HG03558 (cell line): ENCODE results near the gene NOVA2.

Source experiments
- ATAC-seq: cut with Tn5 transposase; IDR thresholded peaks from one replicate; pipeline ENCODE4 v1.9.1; 2021; ENCODE audit warnings: moderate number of reproducible peaks; ENCODE audit not compliant: unreplicated experiment; ENCODE audit errors: extremely low read depth

NOVA2 gene, protein sequence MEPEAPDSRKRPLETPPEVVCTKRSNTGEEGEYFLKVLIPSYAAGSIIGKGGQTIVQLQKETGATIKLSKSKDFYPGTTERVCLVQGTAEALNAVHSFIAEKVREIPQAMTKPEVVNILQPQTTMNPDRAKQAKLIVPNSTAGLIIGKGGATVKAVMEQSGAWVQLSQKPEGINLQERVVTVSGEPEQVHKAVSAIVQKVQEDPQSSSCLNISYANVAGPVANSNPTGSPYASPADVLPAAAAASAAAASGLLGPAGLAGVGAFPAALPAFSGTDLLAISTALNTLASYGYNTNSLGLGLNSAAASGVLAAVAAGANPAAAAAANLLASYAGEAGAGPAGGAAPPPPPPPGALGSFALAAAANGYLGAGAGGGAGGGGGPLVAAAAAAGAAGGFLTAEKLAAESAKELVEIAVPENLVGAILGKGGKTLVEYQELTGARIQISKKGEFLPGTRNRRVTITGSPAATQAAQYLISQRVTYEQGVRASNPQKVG

DNA sequence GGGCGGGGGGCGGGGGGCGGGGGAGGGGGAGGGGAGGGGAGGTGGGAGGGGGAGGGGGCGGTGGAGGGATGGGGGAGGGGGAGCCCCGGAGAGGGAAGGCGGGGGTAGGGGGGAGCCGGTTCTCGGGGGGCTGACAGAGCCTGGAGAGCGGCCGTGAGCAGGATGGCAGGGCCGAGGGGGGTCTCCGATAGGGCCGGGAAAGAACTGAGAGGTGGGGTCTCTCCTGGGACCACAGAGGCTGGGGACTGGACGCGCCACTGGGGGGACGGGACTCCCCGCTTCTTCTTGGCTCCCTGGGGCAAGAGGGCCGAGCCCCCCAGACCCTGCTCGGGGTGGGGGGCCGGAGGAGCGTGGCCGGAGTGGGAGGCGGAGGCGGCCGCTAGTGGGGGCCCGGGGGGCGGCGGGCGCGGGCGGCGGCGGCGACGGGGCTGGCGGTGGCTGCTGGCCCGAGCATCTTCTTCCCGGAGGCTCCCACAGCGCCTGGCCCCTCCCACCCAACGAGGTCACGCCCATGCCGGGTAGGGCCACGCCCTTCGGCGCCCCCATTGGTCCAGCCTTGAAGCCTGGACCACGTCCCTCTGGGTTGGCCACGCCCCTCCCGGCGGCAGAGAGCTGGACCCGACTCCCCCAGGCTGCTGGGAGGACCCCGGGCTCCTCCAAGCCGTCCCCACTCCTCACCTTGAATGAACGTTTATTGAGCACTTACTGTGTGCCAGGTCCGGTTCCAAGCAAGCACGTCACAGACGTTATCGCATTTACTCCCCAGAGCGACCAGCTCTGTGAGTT is at the start of gene NOVA2:
TSS of gene NOVA2 (minus strand) at position 313 of the 786 bp plus-strand sequence. CDS start 514 bp downstream, outside the sequence.
- no peak for ATAC-seq

DNA sequence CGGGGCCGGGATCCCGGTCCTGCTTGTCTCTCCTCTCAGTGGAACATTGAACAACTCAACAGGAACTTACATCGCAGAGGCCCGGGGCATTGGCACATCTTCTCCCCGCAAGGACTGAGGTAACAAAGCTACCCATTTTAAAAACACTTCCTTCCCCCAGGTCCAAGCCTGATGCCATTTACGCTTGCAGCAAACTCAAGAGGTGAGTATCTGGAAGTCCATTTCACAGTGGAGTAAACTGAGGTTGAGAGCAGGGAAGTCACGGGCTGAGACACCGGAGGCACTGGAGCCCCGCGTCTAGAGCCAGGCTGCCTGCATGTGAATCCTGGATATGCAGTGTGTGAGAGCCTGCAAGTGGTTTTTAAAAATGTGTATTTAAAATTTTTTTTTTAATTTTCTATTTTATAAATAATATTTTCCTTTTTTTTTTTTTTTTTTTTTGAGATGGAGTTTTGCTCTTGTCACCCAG is 49.7 kb upstream of the NOVA2 start:
- no peak for ATAC-seq

DNA sequence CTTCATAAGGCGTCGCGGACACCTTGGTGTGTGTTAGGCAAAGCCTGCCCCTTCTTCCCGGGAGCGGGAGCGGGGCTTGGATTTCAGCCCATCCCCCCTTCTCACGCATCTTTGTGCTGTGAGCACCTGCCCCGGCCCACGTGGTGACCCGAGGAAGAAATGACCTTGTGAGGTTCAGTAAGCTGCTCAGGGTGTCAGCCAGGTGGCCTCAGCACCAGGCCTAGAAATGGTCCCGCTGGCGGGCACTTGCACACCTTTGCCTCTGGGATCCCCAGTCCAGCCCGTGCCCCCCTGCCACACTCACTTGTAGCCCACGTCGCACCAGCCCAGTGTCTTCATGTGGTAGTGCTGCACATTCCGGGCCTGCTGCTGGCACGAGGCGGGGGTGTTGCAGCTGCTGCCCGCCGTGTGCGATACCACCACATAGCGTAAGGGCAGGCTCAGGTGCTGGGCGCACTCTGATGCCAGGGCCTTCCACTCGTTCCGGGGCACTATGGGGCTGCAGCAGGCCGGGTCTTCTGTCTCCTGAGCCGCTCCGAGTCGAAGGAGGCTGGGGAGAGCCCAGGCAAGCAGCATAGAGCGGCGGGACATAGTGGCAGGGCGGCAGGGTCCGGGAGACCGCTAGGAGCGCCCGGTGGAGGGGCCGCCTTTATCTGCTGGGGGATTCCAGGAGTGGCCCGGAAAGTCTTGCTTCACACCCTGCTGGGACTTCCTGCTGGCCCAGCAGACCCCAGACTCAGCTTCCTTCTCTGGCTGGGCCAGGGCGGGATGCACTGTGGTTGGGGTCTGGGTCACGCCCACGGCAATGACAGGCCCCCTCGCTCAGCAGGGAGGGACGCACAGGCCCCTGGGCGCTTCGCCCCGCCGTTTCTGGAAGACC is 49.0 kb upstream of the NOVA2 start, which contains the start of gene PGLYRP1:
TSS of gene PGLYRP1 (minus strand) at position 623 of the 880 bp plus-strand sequence. CDS start at position 591, 32 bp downstream.
- no peak for ATAC-seq

DNA sequence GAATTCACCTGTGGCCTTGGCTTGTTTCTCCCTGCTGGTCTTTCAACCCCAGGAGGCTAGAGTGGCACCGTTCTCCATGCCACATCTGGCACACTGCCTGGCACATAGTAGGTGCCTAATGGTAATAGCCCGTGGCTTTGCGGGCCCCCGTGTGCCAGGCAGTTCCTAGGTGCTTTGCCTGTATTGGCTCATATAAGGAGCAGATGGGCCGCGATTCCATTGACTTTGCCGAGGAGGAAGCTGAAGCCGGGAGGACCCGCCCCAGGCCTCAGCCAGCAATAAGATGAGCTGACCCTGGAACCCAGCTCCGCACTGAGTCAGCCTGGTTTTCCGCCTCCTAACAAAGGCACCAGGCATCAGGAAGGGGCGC is 48.4 kb upstream of the NOVA2 start:
- ATAC-seq = no peak

DNA sequence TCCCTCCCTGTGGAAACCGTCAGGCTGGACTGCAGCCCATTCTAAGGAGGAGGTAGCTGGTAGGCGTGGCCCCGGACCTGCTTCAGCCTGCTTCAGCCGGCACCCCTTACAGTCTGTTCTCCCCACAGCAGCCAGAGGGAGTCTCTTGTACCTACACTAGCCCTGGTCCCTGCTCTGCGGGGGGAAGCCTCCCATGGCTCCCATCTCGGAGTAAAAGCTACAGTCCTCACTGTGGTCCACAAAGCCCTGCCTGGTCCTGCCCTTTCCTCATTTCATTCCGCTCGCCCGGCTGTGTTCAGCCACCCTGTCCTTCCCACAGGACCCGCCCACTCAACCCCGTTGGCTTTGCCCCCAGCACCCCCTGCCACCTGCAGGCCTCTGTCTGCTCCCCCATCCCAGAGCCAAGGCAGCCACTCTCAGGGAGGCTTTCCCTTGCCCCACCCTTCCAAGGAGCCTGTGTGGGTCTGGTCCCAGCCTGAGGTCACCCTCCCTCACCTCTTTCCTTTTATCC is 47.9 kb upstream of the NOVA2 start:
- no peak for ATAC-seq

DNA sequence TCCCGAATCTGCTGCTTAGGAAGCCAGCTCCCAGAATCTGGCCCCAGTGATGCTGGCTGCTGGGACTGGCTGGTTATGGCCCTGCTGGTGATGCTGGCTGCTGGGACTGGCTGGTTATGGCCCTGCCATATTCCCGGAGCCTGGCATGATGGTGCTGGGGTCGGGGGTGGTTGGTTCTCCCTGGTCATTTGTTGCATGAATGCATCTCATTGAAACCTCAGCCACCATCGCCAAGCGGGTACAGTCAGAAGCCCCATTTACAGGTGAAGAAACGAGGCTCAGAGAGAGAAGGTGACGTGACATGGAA is 47.1 kb upstream of the NOVA2 start:
- ATAC-seq = no peak

DNA sequence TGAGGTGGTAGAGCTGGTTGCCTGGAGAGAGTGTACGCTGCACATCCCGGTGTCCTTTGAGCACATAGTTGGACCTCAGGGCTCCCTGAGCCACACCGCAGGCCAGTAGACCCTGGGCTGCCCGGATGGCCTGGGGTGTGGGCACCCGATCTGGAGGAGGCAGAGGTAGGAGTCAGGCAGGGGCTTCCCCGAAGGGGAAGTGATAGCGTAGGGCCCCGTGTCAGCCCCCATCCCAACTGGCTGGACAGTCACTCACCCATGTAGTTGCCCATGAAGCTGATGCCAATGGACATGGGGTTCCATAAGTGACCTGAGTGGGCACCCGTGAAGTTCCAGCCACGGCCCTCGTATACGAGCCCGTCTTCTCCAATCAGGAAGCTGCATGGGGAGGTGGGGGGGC is 45.6 kb upstream of the NOVA2 start:
- ATAC-seq = no peak

DNA sequence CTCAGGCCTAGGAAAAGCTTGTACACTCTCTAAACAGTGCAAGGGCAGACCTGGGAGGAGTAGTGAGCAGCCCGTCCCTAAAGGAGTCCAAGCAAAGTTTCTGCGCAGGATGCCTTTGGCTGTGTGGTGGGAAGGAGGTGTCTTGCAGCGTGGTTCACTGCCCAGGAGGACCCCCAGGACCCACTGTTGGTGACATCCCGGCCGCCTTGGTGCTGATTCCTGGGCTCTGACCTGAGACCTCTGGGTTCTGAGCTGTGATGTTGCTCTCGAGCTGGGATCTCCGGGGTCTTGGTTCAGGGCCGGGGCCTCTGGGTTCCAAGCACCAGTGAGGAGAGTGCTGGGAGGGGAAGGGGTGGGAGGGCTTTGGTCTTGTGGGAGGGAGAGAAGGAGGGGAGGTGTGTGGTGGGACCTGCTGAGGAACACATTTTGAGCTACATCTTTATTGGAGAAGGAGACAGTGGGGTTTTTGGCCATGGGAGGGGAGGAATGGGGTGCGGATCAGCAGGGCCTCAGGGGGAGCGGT is 45.1 kb upstream of the NOVA2 start:
- ATAC-seq = no peak

DNA sequence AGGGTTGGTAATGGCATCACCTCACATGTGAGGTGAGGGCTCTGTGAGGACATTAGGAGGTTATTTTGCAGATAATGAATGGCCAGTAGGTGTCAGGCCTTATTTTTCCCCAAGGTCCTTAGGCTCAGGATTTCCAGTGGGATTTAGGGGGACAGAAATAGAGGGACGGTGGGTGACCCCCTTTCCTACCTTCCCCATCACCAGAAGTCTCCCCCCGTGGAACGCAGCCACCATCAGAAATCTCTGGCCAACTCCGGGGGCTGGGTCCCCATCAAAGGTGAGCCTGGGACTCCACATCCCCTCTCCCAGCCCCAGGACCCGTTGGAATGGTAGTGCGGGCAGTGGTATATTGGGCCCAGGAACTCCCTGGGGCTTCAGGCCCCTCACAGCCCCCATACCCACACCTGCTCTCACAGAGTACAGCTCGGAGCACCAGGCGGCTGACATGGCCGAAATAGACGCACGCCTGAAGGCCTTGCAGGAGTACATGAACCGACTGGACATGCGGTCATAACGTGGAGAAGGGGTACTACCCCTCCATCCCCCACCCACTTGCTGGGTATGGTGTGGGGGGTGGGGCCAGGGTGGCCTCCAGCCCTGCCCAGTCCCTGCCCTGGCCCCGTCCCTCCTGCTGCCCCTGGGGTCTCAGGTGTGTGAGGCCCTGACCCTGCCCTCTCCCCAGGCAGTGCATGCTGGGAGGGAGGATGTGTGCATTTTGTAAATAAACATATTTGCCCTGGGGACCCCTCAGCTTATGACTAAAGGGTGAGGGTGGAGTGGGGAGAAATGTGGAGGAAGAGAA is 44.4 kb upstream of the NOVA2 start:
- no peak for ATAC-seq

DNA sequence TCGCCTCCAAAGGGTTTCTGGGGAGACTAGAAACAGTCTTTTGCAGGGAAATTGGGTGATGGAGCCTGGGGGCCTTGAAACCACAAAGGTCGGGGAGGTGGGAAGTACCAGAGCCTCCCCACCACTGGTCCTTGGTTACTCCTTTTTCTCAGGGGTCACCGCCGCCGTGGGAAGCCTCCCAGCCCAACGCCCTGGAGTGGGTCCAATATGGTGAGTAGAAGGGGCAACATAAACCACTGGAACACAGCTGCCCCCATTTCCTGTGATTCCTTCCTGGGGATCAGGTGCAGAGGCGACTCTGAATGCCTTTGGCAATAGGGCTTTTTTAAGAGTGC is 43.4 kb upstream of the NOVA2 start:
- no peak for ATAC-seq

DNA sequence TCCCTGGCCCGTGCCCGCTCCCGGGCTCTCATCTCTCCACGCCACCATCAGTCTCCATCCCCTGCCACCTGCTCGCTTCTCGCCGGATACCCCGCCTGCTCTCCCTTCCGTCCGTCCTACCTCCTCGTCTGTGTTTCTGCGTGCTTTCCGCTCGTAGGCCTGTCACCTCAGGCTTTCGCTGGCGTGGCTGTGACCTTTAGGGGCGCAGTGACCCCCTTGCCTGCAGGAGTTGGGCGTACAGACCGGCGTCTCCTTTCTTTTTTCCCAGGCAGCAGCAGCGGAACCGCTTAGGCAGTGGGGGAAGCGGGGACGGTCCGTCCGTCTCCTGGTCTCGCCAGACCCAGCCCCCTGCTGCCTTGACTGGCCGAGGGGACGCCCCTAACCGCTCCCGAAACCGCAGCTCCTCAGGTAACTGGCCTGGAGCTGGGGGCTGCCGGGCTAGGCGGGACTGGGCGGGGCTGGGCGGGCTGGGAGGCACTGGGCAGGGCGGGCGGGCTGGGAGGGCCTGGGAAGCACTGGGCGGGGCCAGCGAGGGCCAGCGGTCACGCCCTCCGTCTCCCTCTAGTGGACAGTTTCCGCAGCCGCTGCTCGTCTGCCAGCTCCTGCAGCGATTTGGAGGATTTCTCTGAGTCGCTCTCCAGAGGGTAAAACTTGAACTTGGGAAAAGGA is 42.9 kb upstream of the NOVA2 start:
- ATAC-seq = no peak

DNA sequence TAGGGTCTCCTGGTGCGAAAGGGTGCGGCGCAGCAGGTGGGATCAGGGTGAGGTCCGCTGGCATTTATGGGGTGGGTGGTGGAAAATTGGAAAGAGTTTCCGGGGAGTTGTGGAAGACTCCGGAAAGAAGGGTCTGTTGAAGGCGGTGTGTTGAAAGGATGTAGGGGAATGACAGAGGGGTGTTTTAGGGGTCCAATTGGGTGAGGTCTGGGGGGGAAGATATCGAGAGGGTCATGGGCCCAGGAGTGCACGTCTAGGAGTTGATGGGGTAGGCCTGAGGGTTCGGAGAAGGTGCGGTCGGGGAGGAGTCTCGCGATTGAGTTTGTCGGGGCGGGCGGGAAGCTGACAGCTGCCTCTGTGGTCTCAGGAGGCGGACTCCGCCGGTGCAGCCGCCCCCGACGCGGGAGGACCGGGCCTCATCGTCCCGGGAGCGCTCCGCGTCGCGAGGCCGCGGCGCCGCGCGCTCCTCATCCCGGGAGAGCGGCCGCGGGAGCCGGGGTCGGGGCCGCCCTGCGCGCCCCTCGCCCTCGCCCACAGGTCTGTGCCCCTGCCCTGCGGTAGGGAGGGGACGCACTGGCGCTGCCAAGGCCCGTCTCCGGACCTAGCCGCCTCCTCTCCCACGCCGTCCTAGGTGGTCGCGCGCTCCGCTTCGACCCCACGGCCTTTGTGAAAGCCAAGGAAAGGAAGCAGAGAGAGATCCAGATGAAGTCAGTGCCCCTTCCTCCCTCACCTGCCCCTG is 42.2 kb upstream of the NOVA2 start:
- no peak for ATAC-seq

DNA sequence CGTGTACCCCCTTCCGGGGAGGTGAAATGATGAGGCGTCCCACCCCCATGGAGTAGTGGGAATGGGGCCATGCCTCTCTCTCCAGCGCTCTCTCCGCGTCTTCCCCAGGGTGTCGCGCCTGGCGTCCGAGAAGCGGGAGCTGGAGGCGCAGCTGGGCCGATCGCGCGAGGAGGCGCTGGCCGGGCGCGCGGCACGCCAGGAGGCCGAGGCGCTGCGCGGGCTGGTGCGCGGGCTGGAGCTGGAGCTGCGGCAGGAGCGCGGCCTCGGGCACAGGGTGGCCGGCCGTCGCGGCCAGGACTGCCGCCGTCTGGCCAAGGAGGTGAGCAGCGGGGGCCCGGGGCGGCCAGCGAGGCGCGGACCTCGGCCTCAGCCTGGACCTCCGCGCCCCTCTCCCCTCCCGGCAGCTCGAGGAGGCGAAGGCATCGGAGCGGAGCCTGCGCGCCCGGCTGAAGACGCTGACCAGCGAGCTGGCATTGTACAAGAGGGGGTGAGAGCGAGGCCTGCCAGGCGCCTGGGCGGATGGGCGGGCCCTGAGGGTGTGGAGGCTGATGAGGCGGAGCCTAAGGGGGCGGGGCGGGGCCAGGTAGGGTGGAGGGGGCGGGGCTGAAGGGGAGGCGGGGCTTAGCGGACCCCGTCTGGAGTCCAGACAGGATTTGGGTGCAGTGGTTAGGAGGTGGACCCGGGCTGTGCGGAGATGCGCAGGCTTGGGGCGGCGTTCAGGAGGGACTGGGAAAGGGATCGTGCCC is 41.4 kb upstream of the NOVA2 start:
- no peak for ATAC-seq

DNA sequence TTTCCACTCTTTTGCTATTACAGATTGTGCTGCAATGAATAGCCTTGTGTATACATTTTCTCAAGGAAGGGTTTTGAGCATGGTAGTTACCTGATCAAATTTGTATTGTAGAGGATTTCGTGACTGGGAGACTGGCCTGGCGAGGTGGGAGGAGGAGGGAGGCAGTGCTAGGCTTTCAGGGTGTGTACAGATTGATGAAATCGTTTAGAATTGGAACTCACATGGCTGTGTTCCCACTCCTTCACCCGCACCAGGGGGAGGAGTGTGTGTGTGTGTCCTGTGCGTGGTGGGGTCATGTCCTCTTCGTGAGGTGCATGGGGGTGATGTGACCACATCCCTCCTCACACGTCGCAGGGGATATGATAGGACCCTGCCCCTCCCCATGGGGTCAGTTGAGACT is 40.9 kb upstream of the NOVA2 start:
- no peak for ATAC-seq

DNA sequence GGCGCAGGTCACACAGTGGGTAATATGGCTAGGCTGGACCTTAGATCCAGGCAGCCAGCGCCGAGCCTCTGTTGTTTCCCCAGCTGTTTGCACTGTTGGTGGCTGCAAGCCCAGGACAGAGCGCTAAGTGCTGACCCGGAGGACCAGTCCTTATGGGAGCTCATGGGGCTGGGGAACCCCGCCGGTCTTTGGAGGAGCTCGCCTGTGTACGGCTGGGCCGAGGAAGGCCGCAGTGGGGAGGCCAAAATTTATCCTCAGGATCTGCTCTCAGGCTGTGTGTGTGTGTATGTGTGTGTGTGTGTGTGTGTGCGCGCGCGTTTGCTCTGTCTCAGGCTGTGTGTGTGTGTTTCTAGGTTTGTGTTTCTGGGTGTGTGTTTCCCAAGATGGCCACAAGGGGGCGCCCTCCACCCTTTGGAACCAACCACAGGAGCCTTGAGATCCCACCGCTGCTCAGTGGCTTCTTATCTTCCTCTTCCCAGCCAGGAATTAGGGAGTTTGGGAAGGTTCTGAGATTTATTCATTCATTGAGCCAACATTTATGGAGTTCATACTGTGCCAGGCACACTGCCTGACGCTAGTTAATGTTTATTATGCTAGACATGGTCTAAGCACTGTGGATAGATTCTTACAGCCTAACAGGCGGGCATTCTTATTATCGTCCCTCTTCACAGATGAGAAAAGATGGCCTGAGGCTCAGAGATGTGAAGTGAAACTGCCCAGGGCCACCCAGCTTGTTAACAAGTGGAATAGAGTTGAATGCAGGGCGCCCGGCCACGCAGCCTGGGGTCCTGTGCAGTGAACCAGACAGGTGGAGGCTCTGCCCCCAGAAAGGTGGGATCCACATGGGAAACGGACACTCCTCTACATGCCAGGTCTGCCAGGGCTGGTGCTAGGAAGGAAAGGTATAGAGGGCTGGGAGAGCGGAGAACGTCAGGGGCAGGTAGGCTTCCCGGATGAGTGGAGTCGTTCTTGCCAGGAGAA is 36.2 kb upstream of the NOVA2 start:
- no peak for ATAC-seq

DNA sequence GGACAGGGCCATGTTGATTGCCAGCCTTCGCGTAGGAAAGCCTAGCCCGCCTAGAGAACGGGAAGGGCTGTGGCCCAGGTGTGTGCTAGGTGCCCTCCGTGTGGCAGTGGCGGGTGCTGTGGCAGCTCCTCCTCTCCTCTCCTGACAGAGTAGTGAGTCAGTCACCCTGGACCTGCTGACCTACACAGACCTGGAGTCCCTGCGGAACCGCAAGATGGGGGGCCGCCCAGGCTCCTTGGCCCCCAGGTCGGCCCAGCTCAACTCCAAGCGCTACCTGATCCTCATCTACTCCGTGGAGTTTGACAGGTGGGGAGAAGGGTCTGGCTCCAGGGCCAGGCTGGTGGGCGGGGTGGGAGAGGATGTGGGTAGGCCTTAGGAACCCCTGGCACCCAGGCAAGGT is 32.7 kb upstream of the NOVA2 start:
- no peak for ATAC-seq
